ENCODE measurements around the gene PTPRN. TPM values are rescaled to one million over a fixed set of nuclear protein-coding genes. Genes with fewer than 3 reads are reported as not detected.

PTPRN gene
- total and polyA plus RNA-seq, 9 of the 15 experiments (the other 6 are each of a cell fraction or from before 2014, with no cell fraction given), result 0.15 to 2.4 (median 0.43) TPM; not detected in 1

DNA sequence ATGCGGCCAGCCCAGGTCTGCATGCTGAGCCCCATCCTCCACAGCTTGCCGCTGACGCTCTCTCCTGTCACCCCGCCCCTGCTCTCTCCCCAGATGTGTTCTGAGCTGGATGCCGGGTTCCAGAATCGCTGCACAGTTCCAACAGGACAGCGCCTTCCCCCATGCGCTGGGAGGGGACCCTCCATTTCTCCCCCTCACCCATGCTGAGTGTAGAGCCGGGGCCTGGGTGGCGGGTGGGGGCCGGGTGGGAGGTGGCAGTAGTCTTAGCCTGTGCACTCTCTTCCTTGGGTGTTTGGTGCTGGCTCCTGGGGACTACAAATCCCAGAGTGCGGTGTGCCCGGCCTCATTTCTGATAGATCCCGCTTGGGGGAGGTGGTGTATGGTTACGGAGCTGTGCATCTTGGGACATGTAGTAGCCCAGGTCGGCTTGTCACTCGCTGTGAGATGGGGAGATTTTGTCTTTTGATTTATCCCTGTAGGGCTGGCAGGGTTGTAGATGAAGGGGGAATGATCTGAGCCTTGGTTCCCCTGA is 23.2 kb downstream of the PTPRN start (continued):
- TF ChIP-seq CHD7 (IDR thresholded peaks at IDR 0.05; ENCODE audit: low read depth, low read length) (no peak), MBD2 (IDR thresholded peaks at IDR 0.05; ENCODE audit: borderline replicate concordance, low read depth) (peak; percentile 82; the same call in 1 of the 2 replicates), ZNF197 (CRISPR knock-in tag; IDR thresholded peaks at IDR 0.05; ENCODE audit: low read depth) (0 out of 2 replicates have a peak, but pooled peaks have one; percentile 60), KLF16 (IDR thresholded peaks at IDR 0.05) (no peak), CBX8 (IDR thresholded peaks at IDR 0.05; ENCODE audit: borderline replicate concordance, extremely low read depth, low read depth, low read length, poor library complexity, severe bottlenecking) (no peak), CREM (IDR thresholded peaks at IDR 0.05; ENCODE audit: low read depth) (peak; percentile 83), HCFC1 (IDR thresholded peaks at IDR 0.05; ENCODE audit: low read depth, low read length) (peak; percentile 97), ZNF766 (CRISPR knock-in tag; conservative IDR thresholded peaks at IDR 0.05) (peak; percentile 70), RBFOX2 (IDR thresholded peaks at IDR 0.05; ENCODE audit: low read depth, low read length) (no peak), CAMTA2 (CRISPR knock-in tag; conservative IDR thresholded peaks at IDR 0.05) (no peak), HNRNPK (IDR thresholded peaks at IDR 0.05; ENCODE audit: low read depth, low read length, poor library complexity, severe bottlenecking) (no peak)
- TF ChIP-seq, protein P1, sequence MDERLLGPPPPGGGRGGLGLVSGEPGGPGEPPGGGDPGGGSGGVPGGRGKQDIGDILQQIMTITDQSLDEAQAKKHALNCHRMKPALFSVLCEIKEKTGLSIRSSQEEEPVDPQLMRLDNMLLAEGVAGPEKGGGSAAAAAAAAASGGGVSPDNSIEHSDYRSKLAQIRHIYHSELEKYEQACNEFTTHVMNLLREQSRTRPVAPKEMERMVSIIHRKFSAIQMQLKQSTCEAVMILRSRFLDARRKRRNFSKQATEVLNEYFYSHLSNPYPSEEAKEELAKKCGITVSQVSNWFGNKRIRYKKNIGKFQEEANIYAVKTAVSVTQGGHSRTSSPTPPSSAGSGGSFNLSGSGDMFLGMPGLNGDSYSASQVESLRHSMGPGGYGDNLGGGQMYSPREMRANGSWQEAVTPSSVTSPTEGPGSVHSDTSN (CRISPR knock-in tag; IDR thresholded peaks at IDR 0.05; ENCODE audit: low read depth), result no peak
- TF ChIP-seq, protein P1 (tag; conservative IDR thresholded peaks at IDR 0.05; ENCODE audit: low read depth), result peak; percentile 75
